Smooth muscle cell (in vitro differentiated cells): Measurements from ENCODE around the gene ID2. TPM values are rescaled to one million over a fixed set of nuclear protein-coding genes. Genes with fewer than 3 reads are reported as not detected.

Experiments
- DNase-seq: peaks from one replicate; lab custom pipeline; 2025; ENCODE audit not compliant: unreplicated experiment; lab: John Stamatoyannopoulos, UW
- H2AFZ ChIP-seq: fragments of 200-600 bp; sonication (generic); 2 replicates; pipeline ENCODE4 v1.6.0; 2016; ENCODE audit warnings: antibody characterized with exemption, low read depth, mild to moderate bottlenecking
- H3F3A ChIP-seq: fragments of 200-600 bp; sonication (generic); 2 replicates; pipeline ENCODE4 v1.6.0; 2017; ENCODE audit warnings: antibody characterized with exemption, low read depth
- H3K27ac ChIP-seq: fragments of 200-600 bp; sonication (generic); 2 replicates; pipeline ENCODE4 v1.5.1; 2016; ENCODE audit warnings: low read depth, mild to moderate bottlenecking
- H3K27me3 ChIP-seq: fragments of 200-600 bp; sonication (generic); 2 replicates; pipeline ENCODE4 v1.6.1; 2016; ENCODE audit warnings: low read depth, mild to moderate bottlenecking
- H3K36me3 ChIP-seq: fragments of 200-600 bp; sonication (generic); 2 replicates; pipeline ENCODE4 v1.5.1; 2016; ENCODE audit warnings: low read depth
- H3K4me1 ChIP-seq: fragments of 200-600 bp; sonication (generic); 2 replicates; pipeline ENCODE4 v1.5.1; 2016; ENCODE audit warnings: low read depth
- H3K4me2 ChIP-seq: fragments of 200-600 bp; sonication (generic); 2 replicates; pipeline ENCODE4 v1.6.0; 2016; ENCODE audit warnings: mild to moderate bottlenecking
- H3K4me3 ChIP-seq: fragments of 200-600 bp; sonication (generic); 2 replicates; pipeline ENCODE4 v1.5.1; 2016; ENCODE audit warnings: mild to moderate bottlenecking
- H3K79me2 ChIP-seq: fragments of 200-600 bp; sonication (generic); 2 replicates; pipeline ENCODE4 v1.6.0; 2016; ENCODE audit warnings: low read depth, mild to moderate bottlenecking
- H3K9ac ChIP-seq: fragments of 200-600 bp; sonication (generic); 2 replicates; pipeline ENCODE4 v1.6.0; 2016; ENCODE audit warnings: low read depth
- H3K9me3 ChIP-seq: fragments of 200-600 bp; sonication (generic); replicated peaks from 2 replicates; pipeline ENCODE4 v1.5.1; 2016; ENCODE audit warnings: low read depth
- H4K20me1 ChIP-seq: fragments of 200-600 bp; sonication (generic); 2 replicates; pipeline ENCODE4 v1.6.0; 2016; ENCODE audit warnings: low read depth
- WGBS: methylation state at CpG from one replicate; pipeline ENCODE4 v1.1.7; 2016; ENCODE audit warnings: low lambda C conversion rate; 5-methylcytosine and 5-hydroxymethylcytosine counted together
- polyA plus RNA-seq: library from polyadenylated mRNA; unstranded; fragments of >200 nt; fragmentation: Nextera tagmentation; extraction: Ambion mirVana; gene quantifications from 2 replicates; pipeline ENCODE4 v1.2.1, GENCODE V29; 2016
- total RNA-seq: library from RNA; depleted of rRNA; stranded (reverse); fragments of >200 nt; gene quantifications from 2 replicates; pipeline ENCODE4 v1.2.3, GENCODE V29; 2014
- TF ChIP-seq, protein P1 (sequence below): fragments of 200-600 bp; sonication (generic); IDR thresholded peaks from 2 replicates; pipeline ENCODE4 v1.5.1; 2017; ENCODE audit warnings: borderline replicate concordance, mild to moderate bottlenecking, antibody characterized with exemption; ENCODE audit not compliant: insufficient read depth, poor library complexity, severe bottlenecking

Gene ID2
- total and polyA plus RNA-seq, 2 experiments from 2014 or later, result 83.9 to 218 TPM

DNA sequence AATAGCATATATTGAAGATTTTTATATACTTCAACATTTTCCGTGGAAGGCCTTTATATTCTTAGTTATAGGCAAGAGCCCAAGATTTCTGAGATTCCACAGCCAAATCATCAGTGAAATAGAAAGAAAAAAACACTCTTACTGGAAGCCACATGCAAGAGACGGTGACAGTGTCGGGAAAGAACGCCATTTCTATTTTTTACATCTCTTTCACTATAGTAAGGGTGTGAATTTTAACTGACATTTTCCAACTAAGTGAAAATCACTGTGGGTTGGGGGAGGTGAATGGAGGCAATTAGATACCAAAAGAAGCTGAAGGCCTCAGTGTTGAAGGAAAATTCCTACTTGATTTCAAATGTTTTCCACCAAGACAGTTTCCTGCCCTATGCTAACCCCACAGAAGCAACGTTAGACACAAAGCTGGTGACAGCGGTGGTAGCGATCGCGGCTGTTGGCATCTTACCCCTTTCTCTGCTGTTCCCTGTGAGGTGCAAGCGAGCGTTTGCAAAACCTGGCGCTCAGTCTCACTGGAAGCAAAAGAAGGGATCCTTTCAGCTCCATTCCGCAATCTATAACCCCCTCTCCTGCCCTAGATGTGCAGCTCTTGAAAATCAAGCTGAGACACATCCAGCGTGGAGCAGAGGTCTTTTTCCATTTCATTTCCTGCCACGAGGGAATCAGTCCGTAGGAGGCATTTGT, 20.0 kb downstream of the ID2 start:
- Histone ChIP-seq H3K9ac (no peak overlapping the region), H3K79me2 (no peaks in the 10 kb centered on the region), H3K4me2 (no peak overlapping the region), H3K4me1 (peaks cover 6% of the 10 kb centered on the region), H3K27ac (no peak overlapping the region), H3K4me3 (no peak overlapping the region), H2AFZ (no peak overlapping the region), H4K20me1 (no peaks in the 10 kb centered on the region), H3K36me3 (no peaks in the 10 kb centered on the region), H3K27me3 (no peaks in the 10 kb centered on the region), H3K9me3 (no peaks in the 10 kb centered on the region), H3F3A (no peaks in the 10 kb centered on the region)
- DNase-seq, result no peak
- TF ChIP-seq, protein P1, sequence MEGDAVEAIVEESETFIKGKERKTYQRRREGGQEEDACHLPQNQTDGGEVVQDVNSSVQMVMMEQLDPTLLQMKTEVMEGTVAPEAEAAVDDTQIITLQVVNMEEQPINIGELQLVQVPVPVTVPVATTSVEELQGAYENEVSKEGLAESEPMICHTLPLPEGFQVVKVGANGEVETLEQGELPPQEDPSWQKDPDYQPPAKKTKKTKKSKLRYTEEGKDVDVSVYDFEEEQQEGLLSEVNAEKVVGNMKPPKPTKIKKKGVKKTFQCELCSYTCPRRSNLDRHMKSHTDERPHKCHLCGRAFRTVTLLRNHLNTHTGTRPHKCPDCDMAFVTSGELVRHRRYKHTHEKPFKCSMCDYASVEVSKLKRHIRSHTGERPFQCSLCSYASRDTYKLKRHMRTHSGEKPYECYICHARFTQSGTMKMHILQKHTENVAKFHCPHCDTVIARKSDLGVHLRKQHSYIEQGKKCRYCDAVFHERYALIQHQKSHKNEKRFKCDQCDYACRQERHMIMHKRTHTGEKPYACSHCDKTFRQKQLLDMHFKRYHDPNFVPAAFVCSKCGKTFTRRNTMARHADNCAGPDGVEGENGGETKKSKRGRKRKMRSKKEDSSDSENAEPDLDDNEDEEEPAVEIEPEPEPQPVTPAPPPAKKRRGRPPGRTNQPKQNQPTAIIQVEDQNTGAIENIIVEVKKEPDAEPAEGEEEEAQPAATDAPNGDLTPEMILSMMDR, result no peak
- 94% methylated on average over 16 of the region's 16 CpGs for WGBS

DNA sequence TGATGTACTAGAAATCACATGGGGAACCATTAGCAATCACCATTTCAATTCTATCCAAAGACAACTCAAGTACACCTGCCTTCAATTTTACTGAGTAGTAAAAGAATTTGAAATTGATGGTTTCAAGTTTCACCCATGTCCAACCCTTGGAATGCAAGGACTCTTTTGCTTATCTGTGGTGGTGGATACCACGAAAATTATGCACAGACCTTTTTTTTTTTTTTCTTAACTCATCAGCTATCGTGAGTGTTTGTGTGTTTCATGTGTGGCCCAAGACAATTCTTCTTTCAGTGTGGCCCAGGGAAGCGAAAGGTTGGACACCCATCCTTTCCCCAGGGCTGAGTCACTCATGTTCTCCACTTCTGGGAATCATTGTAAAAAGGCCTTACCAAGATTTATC, 23.1 kb downstream of the ID2 start:
- H3K36me3 ChIP-seq, result no peaks in the 10 kb centered on the region
- H2AFZ ChIP-seq, result no peak overlapping the region
- H4K20me1 ChIP-seq, result no peaks in the 10 kb centered on the region
- no peaks in the 10 kb centered on the region for H3K9me3 ChIP-seq
- no peak overlapping the region for H3K4me2 ChIP-seq
- H3K4me1 ChIP-seq, result peaks cover 6% of the 10 kb centered on the region
- no peak overlapping the region for H3K27ac ChIP-seq
- WGBS, result 54% methylated on average over 3 of the region's 3 CpGs
- H3K27me3 ChIP-seq, result no peaks in the 10 kb centered on the region
- no peaks in the 10 kb centered on the region for H3K79me2 ChIP-seq
- no peaks in the 10 kb centered on the region for H3F3A ChIP-seq
- no peak overlapping the region for H3K9ac ChIP-seq
- TF ChIP-seq, protein P1, result no peak
- DNase-seq, result no peak
- no peak overlapping the region for H3K4me3 ChIP-seq

DNA sequence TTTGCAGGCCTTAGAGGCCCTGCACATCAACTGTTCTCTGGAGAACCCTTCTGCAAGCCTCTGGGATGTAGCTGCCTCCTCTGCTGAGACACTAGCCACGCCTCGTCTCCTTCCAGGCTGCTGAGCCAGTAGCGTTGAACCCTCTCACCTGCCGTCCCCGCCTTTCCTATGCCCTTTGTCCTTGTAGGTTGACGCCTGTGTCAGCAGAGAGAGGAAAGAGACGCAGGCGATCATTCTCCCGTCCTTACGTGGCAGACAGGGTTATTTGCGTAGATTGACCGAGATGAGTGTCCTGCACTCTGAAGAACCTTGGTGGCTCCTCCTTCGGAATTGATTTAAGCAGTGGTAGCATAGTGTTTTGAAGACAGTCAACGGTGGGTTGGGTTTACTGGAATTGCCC, 27.8 kb downstream of the ID2 start:
- H3K4me3 ChIP-seq, result no peak overlapping the region
- no peaks in the 10 kb centered on the region for H4K20me1 ChIP-seq
- DNase-seq, result no peak
- H3K9ac ChIP-seq, result no peak overlapping the region
- H3K4me2 ChIP-seq, result no peak overlapping the region
- H3K9me3 ChIP-seq, result no peaks in the 10 kb centered on the region
- peaks cover 2% of the 10 kb centered on the region for H3K4me1 ChIP-seq
- WGBS, result 90% methylated on average over 14 of the region's 14 CpGs
- H3K27me3 ChIP-seq, result no peaks in the 10 kb centered on the region
- no peak overlapping the region for H2AFZ ChIP-seq
- H3F3A ChIP-seq, result no peaks in the 10 kb centered on the region
- H3K79me2 ChIP-seq, result no peaks in the 10 kb centered on the region
- H3K36me3 ChIP-seq, result no peaks in the 10 kb centered on the region
- no peak overlapping the region for H3K27ac ChIP-seq
- TF ChIP-seq, protein P1, result no peak

DNA sequence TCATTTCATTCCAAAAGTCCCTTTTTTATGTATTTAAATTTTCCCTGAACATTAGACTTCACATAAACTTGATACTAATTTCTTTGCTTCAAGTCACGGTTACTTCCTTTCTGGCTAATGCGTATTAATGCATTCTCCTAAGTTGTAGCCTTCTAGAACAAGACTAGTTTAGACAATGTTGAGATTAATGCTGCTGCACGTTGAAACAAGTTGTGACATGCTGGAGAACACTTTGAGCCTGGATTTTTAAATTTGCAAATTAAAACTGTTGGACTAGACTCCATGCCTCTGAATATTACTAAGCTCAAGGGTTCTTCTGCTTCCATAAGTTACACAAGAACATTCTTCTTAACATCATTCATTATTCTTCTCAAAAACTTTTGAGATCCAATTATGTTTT, 29.1 kb downstream of the ID2 start:
- Histone ChIP-seq H4K20me1 (no peaks in the 10 kb centered on the region), H3K4me2 (no peak overlapping the region), H3F3A (no peaks in the 10 kb centered on the region), H3K27ac (no peak overlapping the region), H3K9me3 (no peaks in the 10 kb centered on the region), H3K9ac (no peak overlapping the region), H2AFZ (no peak overlapping the region), H3K4me3 (no peak overlapping the region), H3K79me2 (no peaks in the 10 kb centered on the region), H3K36me3 (no peaks in the 10 kb centered on the region), H3K4me1 (no peaks in the 10 kb centered on the region), H3K27me3 (no peaks in the 10 kb centered on the region)
- TF ChIP-seq, protein P1, result no peak
- WGBS, result 84% methylated on average over 3 of the region's 3 CpGs
- no peak for DNase-seq
